Esophagus muscularis mucosa (tissue), 4 donors: ENCODE data around the gene CARD14. TPM values are rescaled to one million over a fixed set of nuclear protein-coding genes. Genes with fewer than 3 reads are reported as not detected.
"Not testable (repeated sequence)": the region's sequence is repeated elsewhere in the genome, so short reads cannot be mapped to it uniquely, and the experiment has no call there.

Source experiments
- DNase-seq: peaks from one replicate; pipeline ENCODE4 v3.0.0-alpha.2; 2017; ENCODE audit errors: extremely low spot score
- H3K27ac ChIP-seq, 4 donors: fragments of 200-600 bp; sonication (generic); replicated peaks in 1 of 4; 1 replicate in 3 of 4; 2 replicates in 1 of 4; pipeline ENCODE4 v1.5.1; 2016 to 2019; ENCODE audit warnings: mild to moderate bottlenecking in 1 of 4
- H3K27me3 ChIP-seq, 4 donors: fragments of 200-600 bp; sonication (generic); one replicate each; pipeline versions ENCODE4 v1.5.1 to v1.6.0; 2016 to 2019
- H3K36me3 ChIP-seq, 4 donors: fragments of 200-600 bp; sonication (generic); one replicate each; pipeline ENCODE4 v1.5.1; 2016 to 2019
- H3K4me1 ChIP-seq, 4 donors: fragments of 200-600 bp; sonication (generic); one replicate each; pipeline ENCODE4 v1.5.1; 2016 to 2019
- H3K4me3 ChIP-seq, 4 donors: fragments of 200-600 bp; sonication (generic); 1 replicate in 2 of 4; 2 replicates in 2 of 4; pipeline ENCODE4 v1.5.1; 2016 to 2019; ENCODE audit warnings: mild to moderate bottlenecking in 4 of 4, moderate library complexity in 1 of 4
- H3K9me3 ChIP-seq, 4 donors: fragments of 200-600 bp; sonication (generic); 1 replicate in 3 of 4; 2 replicates in 1 of 4; pipeline ENCODE4 v1.5.1; 2016 to 2019
- EP300 ChIP-seq: sonication (generic); formaldehyde crosslinking; IDR thresholded peaks from one replicate; pipeline ENCODE4 v1.6.1; 2017; ENCODE audit warnings: antibody characterized with exemption
- POLR2A ChIP-seq: fragments of 450-650 bp; IDR thresholded peaks from one replicate; pipeline ENCODE4 v1.6.1; 2017; ENCODE audit warnings: antibody characterized with exemption, moderate library complexity, mild to moderate bottlenecking, low read depth
- POLR2AphosphoS5 ChIP-seq, 2 donors: sonication (generic); formaldehyde crosslinking; IDR thresholded peaks; one replicate each; pipeline ENCODE4 v1.6.1; 2017; ENCODE audit warnings: antibody characterized with exemption in 2 of 2
- WGBS: methylation state at CpG from one replicate; pipeline ENCODE4 v1.1.5; 2018; 5-methylcytosine and 5-hydroxymethylcytosine counted together
- intact Hi-C: fragments of 100-400 bp; cut with DNase I; formaldehyde crosslinking; loops from one replicate; pipeline ENCODE4 v1.15.1; 2023
- small RNA-seq, 3 donors: library from RNA; depleted of rRNA; stranded (forward); fragments of <200 nt; gene quantifications; one replicate each; pipeline ENCODE3, GENCODE V24; 2016
- total RNA-seq, 4 donors: library from RNA; depleted of rRNA; stranded (reverse); fragments of >200 nt; gene quantifications; one replicate each; pipeline versions ENCODE4 v1.1.0 to v1.2.1, GENCODE V29; 2016
- TF ChIP-seq, protein P1 (sequence below), 3 experiments: fragments of 200-600 bp in 2 of 3; fragments of 450-650 bp in 1 of 3; sonication (generic) in 2 of 3; IDR thresholded peaks; one replicate each; pipeline ENCODE4 v1.5.1; 2017 to 2019; ENCODE audit warnings: antibody characterized with exemption in 3 of 3, mild to moderate bottlenecking in 2 of 3, moderate library complexity in 1 of 3

CARD14 gene
- total RNA-seq, 4 donors from 2014 or later = 0.23 to 0.33 (median 0.32) TPM; not detected in 1

DNA sequence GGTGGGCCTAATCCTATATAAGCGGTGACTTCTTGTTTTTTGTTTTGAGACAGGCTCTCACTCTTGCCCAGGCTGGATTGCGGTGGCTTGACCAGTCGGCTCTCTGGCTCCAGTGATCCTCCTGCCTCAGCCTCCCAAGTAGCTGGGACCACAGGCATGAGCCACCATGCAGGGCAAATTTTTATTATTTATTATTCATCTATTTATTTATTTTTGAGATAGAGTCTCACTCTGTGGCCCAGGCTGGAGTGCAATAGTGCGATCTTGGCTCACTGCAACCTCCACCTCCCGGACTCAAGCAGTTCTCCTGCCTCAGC lies 86.2 kb downstream of the CARD14 start:
- Histone ChIP-seq H3K4me3 (no peak overlapping the region), H3K27ac (peak overlapping the region in 1 of 4 donors; percentile 68), H3K4me1 (peaks cover 6 to 24% (median 23%) of the 10 kb centered on the region in 4 donors), H3K36me3 (peaks cover 4 to 30% (median 20%) of the 10 kb centered on the region in 4 donors), H3K9me3 (no peaks in the 10 kb centered on the region), H3K27me3 (no peaks in the 10 kb centered on the region)
- intact Hi-C loops = no loop called here
- no peak for DNase-seq
- TF ChIP-seq, protein P1, sequence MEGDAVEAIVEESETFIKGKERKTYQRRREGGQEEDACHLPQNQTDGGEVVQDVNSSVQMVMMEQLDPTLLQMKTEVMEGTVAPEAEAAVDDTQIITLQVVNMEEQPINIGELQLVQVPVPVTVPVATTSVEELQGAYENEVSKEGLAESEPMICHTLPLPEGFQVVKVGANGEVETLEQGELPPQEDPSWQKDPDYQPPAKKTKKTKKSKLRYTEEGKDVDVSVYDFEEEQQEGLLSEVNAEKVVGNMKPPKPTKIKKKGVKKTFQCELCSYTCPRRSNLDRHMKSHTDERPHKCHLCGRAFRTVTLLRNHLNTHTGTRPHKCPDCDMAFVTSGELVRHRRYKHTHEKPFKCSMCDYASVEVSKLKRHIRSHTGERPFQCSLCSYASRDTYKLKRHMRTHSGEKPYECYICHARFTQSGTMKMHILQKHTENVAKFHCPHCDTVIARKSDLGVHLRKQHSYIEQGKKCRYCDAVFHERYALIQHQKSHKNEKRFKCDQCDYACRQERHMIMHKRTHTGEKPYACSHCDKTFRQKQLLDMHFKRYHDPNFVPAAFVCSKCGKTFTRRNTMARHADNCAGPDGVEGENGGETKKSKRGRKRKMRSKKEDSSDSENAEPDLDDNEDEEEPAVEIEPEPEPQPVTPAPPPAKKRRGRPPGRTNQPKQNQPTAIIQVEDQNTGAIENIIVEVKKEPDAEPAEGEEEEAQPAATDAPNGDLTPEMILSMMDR (IDR thresholded peaks at IDR 0.05) = no peak
- TF ChIP-seq EP300 = no peak
- 97% methylated on average over 5 of the region's 5 CpGs for WGBS

DNA sequence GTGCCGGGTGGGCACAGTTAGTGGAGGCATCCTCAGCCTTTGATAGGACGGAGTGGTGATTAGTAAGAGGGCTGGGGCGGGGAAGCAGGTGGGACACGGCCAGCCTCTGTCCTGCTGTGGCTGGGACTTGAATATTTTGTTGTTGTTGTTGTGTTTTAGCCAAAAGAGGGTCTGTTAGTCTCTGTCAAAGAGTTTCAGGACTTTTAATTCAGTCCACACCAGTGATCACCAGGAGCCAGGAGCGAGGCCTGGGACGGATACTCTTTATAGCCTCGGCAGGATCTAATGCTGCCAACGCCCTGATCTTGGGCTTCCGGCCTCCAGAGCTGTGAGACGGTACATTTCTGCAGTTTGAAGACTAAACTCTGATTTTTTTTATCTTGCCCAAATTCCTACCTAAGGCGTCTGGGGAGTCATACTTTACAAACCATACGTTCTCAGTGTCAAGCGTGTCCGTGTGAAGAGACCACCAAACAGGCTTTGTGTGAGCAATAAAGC lies 87.9 kb downstream of the CARD14 start:
- Histone ChIP-seq H3K9me3 (no peaks in the 10 kb centered on the region), H3K4me1 (peaks cover 20 to 39% (median 38%) of the 10 kb centered on the region in 4 donors), H3K4me3 (no peak overlapping the region), H3K36me3 (peaks cover under 1 to 13% (median 10%) of the 10 kb centered on the region in 4 donors), H3K27me3 (no peaks in the 10 kb centered on the region), H3K27ac (peak overlapping the region in 1 of 4 donors; percentile 95)
- DNase-seq = no peak
- intact Hi-C loops = no loop called here
- TF ChIP-seq POLR2A = no peak
- no peak for TF ChIP-seq EP300
- TF ChIP-seq, protein P1 (IDR thresholded peaks at IDR 0.05) = no peak
- no peak for TF ChIP-seq POLR2AphosphoS5 (IDR thresholded peaks at IDR 0.05)
- WGBS = 81% methylated on average over 14 of the region's 14 CpGs

DNA sequence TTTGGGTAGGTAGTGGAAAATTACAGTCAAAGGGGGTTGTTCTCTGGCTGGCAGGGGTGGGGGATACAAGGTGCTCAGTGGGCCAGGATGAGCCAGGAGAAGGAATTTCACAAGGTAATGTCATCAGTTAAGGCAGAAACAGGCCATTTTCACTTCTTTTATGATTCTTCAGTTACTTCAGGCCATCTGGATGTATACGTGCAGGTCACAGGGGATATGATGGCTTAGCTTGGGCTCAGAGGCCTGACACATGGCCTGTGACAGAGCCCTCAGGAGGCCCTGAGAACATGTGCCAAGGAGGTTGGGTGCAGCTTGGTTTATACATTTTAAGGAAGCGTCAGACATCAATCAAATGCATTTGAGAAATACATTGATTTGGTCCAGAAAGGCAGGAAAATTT lies 88.5 kb downstream of the CARD14 start:
- H3K36me3 ChIP-seq, DNase-seq, intact Hi-C loops, H3K4me3 ChIP-seq, H3K27me3 ChIP-seq, H3K9me3 ChIP-seq: not testable (repeated sequence)
- WGBS = 92% methylated on average over 2 of the region's 2 CpGs
- Histone ChIP-seq H3K4me1 (peaks cover 26 to 44% (median 43%) of the 10 kb centered on the region in 4 donors), H3K27ac (peak overlapping the region in 1 of 4 donors; percentile 95)

Small RNA genes lying within 50 kb of the gene (small RNA-seq; reads per million reads assigned to genes)
- 0 reads per million in 3 donors for gene AC087741.2

Other genes with a start within 250 kb of the CARD14 start
- gene TBC1D16, start 134.2 kb upstream of the CARD14 start, total RNA-seq = 10 to 100 TPM; 30.3 to 37.4 (median 33.2) TPM
- gene CCDC40, start 133.4 kb upstream of the CARD14 start, total RNA-seq = 1 to 10 TPM; 4.9 to 9.5 (median 7.8) TPM
- gene GAA, start 68.4 kb upstream of the CARD14 start, total RNA-seq = 10 to 100 TPM; 65.4 to 84.4 (median 73.7) TPM
- gene EIF4A3, start 22.9 kb upstream of the CARD14 start, total RNA-seq = 10 to 100 TPM; 31.0 to 61.0 (median 39.8) TPM
- 10 to 100 TPM; 12.9 to 24.4 (median 21.3) TPM for gene SGSH, start 50.3 kb downstream of the CARD14 start, total RNA-seq
- gene SLC26A11, start 50.4 kb downstream of the CARD14 start, total RNA-seq = 10 to 100 TPM; 11.3 to 13.8 (median 12.7) TPM
- 10 to 100 TPM; 55.8 to 85.7 (median 75.9) TPM for gene RNF213, start 90.8 kb downstream of the CARD14 start, total RNA-seq
- gene ENDOV, start 245.1 kb downstream of the CARD14 start, total RNA-seq = 10 to 100 TPM in 3 of 4 donors, 1 to 10 TPM in 1; 9.1 to 14.7 (median 13.0) TPM